ENCODE data around the gene NEK9.

Gene NEK9

DNA sequence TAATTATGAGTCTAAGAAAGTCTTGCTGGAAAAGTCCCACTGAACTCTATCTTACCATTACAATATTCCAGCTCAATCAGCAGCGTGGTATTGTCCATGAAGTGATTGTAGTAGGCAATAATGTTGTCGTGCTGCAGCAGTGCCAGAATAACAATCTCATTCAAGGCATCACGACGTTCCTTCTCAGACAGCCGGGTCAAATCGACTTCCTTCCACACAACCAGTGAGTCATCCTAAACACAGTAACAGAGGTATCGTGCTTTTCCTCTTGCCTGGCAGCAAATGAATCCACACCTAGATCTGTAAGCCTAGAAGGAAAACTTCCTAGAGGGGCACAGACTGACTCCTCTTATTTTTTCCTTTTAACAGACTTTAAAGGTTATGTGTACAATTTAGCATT is 2.9 kb downstream of the NEK9 start:
- peak in 11 of 42 donors; percentile 14 to 61 (median 31) for DNase-seq
- intact Hi-C loops (cut with DNase I) = loop anchor here (10.0 kb wide), 1 partner anchor 361 kb away; no protein-coding TSS in a partner anchor

DNA sequence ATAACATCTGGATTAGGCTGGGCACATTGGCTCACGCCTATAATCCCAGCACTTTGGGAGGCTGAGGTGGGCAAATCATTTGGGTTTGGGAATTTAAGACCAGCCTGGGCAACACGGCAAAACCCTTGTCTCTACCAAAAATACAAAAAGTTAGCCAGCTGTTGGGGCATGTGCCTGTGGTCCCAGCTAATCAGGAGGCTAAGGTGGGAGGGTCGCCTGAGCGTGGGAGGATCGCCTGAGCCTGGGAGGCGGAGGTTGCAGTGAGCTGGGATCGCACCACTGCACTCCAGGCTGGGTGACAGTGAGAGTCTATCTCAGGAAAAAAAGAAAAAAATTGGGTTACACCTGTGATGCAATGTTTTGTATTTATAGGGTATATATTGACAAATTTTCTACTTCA is 5.3 kb downstream of the NEK9 start:
- intact Hi-C loops (cut with DNase I) = loop anchor here (10.0 kb wide), 1 partner anchor 363 kb away; no protein-coding TSS in a partner anchor
- DNase-seq = no peak

DNA sequence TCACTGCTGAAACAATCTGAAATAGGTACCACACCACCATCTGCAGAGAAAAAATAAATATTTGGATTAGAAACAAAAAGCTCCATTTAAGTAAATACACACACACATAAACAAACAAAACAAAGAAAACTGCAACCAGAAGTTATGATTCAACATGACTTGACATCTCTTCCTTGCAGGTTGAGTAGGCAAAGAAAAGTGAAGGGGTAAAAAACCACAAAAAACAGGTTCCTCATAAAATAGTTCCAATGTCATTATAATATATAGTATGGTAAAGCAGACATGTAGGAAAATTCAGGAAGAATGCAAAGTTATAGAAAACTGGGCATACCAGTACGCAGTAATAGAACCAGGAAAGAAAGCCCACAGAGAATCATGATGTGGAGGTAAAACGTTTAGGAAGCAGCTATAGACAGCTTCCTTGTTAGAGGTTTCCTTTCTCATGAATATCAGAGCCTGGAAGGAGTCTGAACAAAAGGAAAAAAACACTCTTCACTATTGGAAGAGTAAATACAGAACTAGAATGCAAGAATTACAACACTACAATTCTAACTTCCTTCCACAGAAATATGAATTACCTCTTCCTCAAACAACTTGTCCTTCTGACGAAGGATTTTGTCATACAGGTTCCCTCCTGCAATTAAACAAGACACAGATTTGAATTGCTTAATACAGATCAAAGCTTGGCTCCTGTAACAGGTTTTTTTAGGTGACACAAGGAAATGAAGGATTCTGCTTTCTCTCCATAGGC is 6.1 kb downstream of the NEK9 start:
- intact Hi-C loops (cut with DNase I) = loop anchor here (10.0 kb wide), 1 partner anchor 364 kb away; no protein-coding TSS in a partner anchor
- no peak for DNase-seq

- DNase-seq = no peak
- intact Hi-C loops (cut with DNase I) = no loop called here
Observed at GRCh38 chr14:75119056-75119455, 7.8 kb downstream of the NEK9 start.

DNA sequence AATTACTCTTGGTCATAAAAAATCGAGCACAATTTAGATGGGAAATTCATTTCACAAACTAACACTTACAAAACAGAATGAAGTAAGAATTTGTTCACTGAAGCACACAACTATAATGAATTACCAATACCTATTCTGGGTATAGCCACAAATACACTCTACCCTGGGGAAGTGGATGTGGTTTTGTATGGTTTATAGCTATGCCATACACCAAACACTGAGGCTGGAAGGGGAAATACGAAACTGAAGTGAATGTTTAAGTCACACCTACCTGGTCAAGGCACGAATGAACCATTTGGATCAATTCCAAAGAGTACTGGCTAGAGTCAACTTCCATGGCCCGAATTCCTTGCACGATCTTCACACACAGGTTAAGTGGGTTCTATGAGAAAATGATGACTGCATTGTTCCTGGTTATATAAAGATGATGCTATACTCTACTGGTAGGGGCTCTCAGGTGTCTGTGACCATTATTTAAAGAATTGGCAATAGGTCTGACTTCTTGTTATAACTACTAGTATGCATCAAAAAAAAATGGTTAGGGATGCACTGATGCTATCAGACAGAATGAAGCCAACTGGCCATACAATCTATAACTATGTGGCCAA is 12.8 kb downstream of the NEK9 start:
- no peak for DNase-seq
- intact Hi-C loops (cut with DNase I) = no loop called here

DNA sequence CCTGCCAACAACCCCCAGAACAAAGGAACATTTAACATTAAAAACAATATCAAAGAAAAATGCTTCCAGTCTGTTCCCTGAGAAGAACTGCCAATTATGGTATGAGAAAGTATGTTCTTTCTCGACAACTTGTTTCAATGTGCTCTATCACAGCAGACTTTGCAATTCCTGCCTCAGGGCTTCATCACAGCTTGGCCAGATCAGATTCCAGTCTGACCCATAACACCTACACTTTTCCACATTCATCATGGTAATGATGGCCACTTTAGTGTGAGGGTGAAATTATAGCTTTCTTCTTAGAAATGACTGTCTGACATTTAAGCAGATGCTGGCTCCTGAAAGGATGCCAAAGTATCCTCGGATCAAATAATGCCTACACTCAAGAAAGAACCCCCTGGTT is 17.0 kb downstream of the NEK9 start:
- no peak for DNase-seq
- intact Hi-C loops (cut with DNase I) = no loop called here

DNA sequence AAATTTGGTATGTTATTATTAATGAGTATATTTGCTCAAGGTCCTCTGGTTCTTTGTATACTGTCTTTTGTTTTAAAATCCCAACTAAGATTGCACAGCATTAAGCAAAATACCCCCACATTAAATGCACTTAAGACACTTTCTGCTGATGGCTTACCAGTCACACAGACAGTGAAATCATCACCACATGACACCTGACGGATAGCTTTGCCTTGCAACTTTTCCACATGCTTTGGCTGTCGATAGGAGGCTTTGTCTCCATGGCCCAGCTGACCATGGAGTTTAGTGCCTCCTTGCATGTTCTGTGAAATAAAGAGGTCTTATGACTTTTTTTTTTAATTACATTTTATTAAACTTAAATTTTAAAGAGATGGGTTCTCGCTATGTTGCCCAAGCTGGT is 19.7 kb downstream of the NEK9 start:
- DNase-seq = no peak
- intact Hi-C loops (cut with DNase I) = no loop called here

DNA sequence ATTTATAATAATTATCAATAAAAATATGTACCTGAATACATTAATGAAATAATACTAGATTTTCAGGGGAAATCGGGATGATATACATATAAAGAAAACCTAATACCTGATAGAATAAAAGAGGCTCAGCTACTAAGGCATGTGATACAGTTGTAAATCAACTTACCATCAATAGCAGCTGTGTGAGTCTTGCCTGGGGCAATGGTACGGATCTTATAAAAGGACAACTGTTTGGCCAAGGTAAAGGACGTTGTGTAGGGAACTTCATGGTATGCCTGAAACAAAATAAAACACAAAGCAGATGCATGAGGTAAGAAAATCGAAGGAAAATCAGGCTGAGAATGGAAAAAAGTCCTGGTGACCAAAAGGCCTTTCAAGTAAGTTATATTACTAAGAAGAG is 25.4 kb downstream of the NEK9 start:
- intact Hi-C loops (cut with DNase I) = no loop called here
- no peak for DNase-seq

- DNase-seq = no peak
- intact Hi-C loops (cut with DNase I) = no loop called here
Observed at GRCh38 chr14:75098682-75099081, 28.2 kb downstream of the NEK9 start.

GRCh38 chr14:75098212-75098611 is 28.6 kb downstream of the NEK9 start:
- DNase-seq = no peak
- intact Hi-C loops (cut with DNase I) = no loop called here

DNA sequence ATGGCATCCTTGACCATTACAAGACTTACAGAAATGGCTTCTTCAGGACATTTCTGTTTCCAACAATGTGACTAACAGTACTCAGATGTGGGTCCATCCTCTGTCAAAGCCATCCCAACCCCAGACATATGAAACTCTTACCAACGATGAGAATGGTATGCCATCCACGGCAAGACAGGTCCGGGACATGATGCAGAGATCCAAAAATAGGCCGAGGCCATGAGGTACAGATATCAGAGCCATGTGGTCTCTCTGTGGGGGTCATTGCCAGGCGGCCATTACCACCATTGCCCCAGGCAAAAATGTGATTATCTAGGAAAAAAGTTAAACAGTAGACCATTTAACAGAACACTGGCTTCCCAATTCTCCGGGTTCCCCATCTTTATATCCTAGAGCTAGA is 29.9 kb downstream of the NEK9 start:
- intact Hi-C loops (cut with DNase I) = no loop called here
- no peak for DNase-seq

DNA sequence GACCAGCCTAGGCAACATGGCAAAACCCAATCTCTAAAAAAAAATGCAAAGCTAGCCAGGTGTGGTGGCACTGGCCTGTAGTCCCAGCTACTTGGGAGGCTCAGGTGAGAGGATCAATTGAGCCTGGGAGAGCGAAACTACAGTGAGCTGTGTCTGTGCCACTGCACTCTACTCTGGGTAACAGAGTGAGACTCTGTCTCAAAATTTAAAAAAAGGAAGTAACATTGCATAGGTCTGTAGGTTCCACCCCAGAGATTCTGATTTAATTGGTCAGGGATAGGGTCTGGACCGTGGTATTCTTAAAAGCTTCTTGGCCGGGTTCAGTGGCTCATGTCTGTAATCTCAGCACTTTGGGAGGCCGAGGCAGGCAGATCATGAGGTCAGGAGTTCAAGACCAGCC is 31.2 kb downstream of the NEK9 start:
- intact Hi-C loops (cut with DNase I) = no loop called here
- DNase-seq = no peak

- intact Hi-C loops (cut with DNase I) = no loop called here
Observed at GRCh38 chr14:75094896-75095295, 32.0 kb downstream of the NEK9 start.

DNA sequence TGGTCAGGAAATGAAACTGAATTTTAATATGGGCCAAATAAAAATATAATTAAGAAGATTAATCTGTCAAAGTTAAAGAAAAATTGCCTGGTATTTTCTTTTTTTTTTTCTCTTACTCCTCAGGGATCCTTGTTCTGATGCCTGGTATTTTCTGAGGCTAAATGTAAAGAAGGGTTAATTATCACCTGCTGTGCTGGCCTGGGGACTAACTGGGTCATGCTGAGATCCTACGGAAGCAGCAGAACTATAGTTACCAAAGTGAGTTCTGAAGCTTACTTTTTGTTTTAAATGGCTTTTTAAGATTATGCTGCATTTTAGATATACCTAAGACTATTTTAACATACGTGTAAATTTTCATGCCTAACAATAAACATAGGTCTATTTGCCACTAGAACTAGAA is 34.1 kb downstream of the NEK9 start:
- no peak for DNase-seq
- intact Hi-C loops (cut with DNase I) = no loop called here

More at GRCh38 chr14:75094896-75095295, 32.0 kb downstream of the NEK9 start:
- no peak for DNase-seq

DNA sequence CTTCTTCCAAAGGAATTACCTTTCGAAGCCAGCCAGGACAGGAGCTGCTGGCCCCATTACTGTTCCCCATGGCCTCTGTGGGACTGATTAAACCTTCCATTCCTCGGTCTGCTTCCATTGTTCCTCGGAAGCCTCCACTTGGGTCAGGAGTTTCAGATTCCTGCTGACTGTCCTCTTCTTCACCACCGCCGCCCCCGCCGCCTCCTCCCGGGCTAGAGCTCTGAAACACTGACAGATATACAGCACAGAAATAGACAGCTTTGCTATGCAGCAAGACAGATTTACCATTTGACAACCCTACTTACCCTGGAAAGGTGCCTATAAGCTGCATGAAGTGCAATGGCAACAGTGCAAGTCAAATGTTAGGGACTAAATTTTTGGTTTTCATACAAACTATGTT is 35.6 kb downstream of the NEK9 start:
- DNase-seq = peak in 7 of 42 donors; percentile 11 to 44 (median 23)

GRCh38 chr14:75090353-75090752 is 36.5 kb downstream of the NEK9 start:
- DNase-seq = no peak
- intact Hi-C loops (cut with DNase I) = no loop called here

More for the DNA sequence above, 35.6 kb downstream of the NEK9 start:
- intact Hi-C loops (cut with DNase I) = no loop called here

- intact Hi-C loops (cut with DNase I) = no loop called here
- DNase-seq = peak in 27 of 42 donors; percentile 19 to 85 (median 59)
Observed at GRCh38 chr14:75088566-75089373, 38.1 kb downstream of the NEK9 start.

DNA sequence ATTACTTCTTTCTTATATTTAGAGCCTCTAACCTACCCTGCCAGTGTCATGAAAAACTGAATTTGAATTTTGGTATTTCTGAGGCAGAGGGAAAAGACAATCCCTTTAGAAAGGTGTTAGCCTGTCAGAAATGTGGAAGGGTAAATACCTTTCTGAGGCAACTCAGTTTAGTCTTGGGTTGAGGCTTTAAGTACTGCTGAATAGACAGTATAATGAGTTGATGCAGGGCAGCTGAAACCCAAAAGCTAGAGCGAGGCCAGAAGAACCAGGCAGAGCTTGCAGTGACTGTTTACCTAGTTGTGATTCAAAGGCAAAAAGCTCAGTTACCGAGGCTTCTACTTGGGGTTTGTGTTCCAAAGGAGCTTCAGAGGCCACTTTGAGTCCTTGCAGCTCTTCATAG is 38.7 kb downstream of the NEK9 start:
- no peak for DNase-seq
- intact Hi-C loops (cut with DNase I) = no loop called here

DNA sequence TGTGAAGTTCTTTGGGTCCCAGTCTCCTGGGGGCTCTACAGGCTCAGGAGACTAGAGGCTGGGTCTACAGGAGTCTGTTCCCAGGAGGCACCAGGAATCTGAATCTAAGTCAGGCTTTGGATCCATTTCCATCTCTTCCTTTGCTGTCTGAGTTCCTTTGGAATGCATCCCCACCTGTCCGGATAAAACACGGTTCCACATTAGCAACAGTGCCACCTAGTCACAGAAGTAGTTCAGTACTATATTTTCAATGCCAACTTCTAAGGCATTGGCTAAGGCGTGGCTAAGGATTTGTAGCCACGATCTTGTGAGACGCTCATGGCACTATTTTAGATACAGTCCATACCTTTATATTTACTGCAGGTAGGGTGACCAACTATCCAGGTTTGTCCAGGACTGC is 42.3 kb downstream of the NEK9 start:
- peak in 11 of 42 donors; percentile 13 to 64 (median 30) for DNase-seq
- intact Hi-C loops (cut with DNase I) = loop anchor here (5.0 kb wide), 1 partner anchor 137 kb away; no protein-coding TSS in a partner anchor

DNA sequence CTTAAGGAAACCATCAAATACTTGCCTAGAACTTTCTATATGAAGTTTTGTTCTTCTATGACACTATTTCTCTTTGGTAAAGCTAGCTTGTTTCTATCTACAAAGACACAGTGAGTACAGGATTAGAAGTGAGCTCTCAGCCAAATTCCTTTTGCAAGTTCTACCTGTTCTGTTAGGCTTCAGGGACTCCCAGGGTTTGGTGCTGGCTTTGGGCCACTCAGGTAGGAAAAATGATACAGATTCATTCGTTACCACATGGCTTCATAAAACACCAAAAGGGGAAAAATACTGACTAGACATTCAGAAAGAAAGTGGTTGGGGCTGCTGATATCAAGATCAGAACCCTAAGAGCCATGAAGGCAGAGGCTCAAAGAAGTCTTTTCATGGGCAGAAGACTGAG is 43.6 kb downstream of the NEK9 start:
- no peak for DNase-seq
- intact Hi-C loops (cut with DNase I) = loop anchor here (5.0 kb wide), 1 partner anchor 136 kb away; no protein-coding TSS in a partner anchor
